Loucy (cell line): ENCODE measurements around the gene ZNF396.

Experiments
- H2AFZ ChIP-seq: fragments of 200-600 bp; sonication (generic); 2 replicates; pipeline ENCODE4 v1.6.0; 2016; ENCODE audit warnings: antibody characterized with exemption, mild to moderate bottlenecking, low read length, moderate library complexity
- H3F3A ChIP-seq: fragments of 200-600 bp; 2 replicates; pipeline ENCODE4 v1.6.0; 2016; ENCODE audit warnings: antibody characterized with exemption, low read depth, mild to moderate bottlenecking
- H3K27me3 ChIP-seq: fragments of 200-600 bp; sonication (generic); 2 replicates; pipeline ENCODE4 v1.6.1; 2014; ENCODE audit warnings: low read length, mild to moderate bottlenecking; ENCODE audit not compliant: insufficient read depth, poor library complexity, severe bottlenecking
- H3K36me3 ChIP-seq: fragments of 200-600 bp; sonication (generic); 2 replicates; pipeline ENCODE4 v1.6.1; 2016; ENCODE audit warnings: low read length; ENCODE audit not compliant: insufficient read depth
- H3K4me1 ChIP-seq: fragments of 200-600 bp; sonication (generic); 2 replicates; pipeline ENCODE4 v1.5.1; 2014; ENCODE audit warnings: low read length, mild to moderate bottlenecking; ENCODE audit not compliant: insufficient read depth, poor library complexity, severe bottlenecking
- H3K4me2 ChIP-seq: fragments of 200-600 bp; sonication (generic); 2 replicates; pipeline ENCODE4 v1.6.0; 2014; ENCODE audit warnings: antibody characterized with exemption, low read length, low read depth, mild to moderate bottlenecking; ENCODE audit not compliant: poor library complexity, severe bottlenecking
- H3K4me3 ChIP-seq: fragments of 200-600 bp; sonication (generic); 2 replicates; pipeline ENCODE4 v1.5.1; 2014; ENCODE audit warnings: low read length, mild to moderate bottlenecking, mixed read lengths; ENCODE audit not compliant: poor library complexity, severe bottlenecking
- H3K79me2 ChIP-seq: fragments of 200-600 bp; sonication (generic); 2 replicates; pipeline ENCODE4 v1.6.1; 2014; ENCODE audit warnings: low read length; ENCODE audit not compliant: insufficient read depth
- H3K9ac ChIP-seq: fragments of 200-600 bp; sonication (generic); 2 replicates; pipeline ENCODE4 v1.6.0; 2014; ENCODE audit warnings: mild to moderate bottlenecking, low read depth, low read length, moderate library complexity; ENCODE audit not compliant: poor library complexity, severe bottlenecking
- H3K9me2 ChIP-seq: fragments of 200-600 bp; sonication (generic); replicated peaks from 2 replicates; pipeline ENCODE4 v1.6.1; 2016; ENCODE audit warnings: low read depth, low read length, mixed read lengths
- H3K9me3 ChIP-seq: fragments of 200-600 bp; sonication (generic); 2 replicates; pipeline ENCODE4 v1.6.1; 2014; ENCODE audit warnings: mild to moderate bottlenecking, antibody characterized with exemption, low read length, low read depth; ENCODE audit not compliant: insufficient read depth
- H4K20me1 ChIP-seq: fragments of 200-600 bp; sonication (generic); 2 replicates; pipeline ENCODE4 v1.6.0; 2014; ENCODE audit warnings: antibody characterized with exemption, low read length, mild to moderate bottlenecking; ENCODE audit not compliant: insufficient read depth, poor library complexity, severe bottlenecking
- EZH2phosphoT487 ChIP-seq: fragments of 200-600 bp; IDR thresholded peaks from 2 replicates; pipeline ENCODE4 v1.6.1; 2018; ENCODE audit warnings: antibody characterized with exemption, mild to moderate bottlenecking, moderate library complexity, borderline replicate concordance
- TF ChIP-seq, protein P1 (sequence below): fragments of 200-600 bp; sonication (generic); conservative IDR thresholded peaks from 2 replicates; pipeline ENCODE4 v1.5.1; 2014; ENCODE audit warnings: mild to moderate bottlenecking, antibody characterized with exemption, low read length

Gene ZNF396

DNA sequence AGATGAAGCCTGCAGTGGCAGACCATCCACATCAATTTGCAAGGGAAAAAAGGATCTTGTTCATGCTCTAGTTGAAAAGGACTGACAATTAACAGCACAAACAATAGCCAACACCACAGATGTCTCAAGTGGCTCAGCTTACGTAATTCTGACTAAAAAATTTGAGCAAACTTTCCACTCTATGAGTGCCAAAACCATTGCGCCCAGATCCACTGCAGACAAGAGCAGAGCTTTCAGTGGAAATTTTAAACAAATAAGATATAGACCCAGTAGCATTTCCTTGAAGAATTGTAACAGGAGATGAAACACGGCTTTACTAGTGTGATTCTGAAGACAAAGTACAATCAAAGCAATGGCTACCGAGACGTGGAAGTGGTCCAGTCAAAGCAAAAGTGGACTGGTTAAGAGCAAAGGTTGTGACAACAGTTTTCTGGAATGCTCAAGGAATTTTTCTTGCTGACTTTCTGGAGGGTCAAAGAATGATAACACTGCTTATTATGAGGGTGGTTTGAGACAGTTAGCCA is 12.0 kb upstream of the ZNF396 start:
- TF ChIP-seq, protein P1, sequence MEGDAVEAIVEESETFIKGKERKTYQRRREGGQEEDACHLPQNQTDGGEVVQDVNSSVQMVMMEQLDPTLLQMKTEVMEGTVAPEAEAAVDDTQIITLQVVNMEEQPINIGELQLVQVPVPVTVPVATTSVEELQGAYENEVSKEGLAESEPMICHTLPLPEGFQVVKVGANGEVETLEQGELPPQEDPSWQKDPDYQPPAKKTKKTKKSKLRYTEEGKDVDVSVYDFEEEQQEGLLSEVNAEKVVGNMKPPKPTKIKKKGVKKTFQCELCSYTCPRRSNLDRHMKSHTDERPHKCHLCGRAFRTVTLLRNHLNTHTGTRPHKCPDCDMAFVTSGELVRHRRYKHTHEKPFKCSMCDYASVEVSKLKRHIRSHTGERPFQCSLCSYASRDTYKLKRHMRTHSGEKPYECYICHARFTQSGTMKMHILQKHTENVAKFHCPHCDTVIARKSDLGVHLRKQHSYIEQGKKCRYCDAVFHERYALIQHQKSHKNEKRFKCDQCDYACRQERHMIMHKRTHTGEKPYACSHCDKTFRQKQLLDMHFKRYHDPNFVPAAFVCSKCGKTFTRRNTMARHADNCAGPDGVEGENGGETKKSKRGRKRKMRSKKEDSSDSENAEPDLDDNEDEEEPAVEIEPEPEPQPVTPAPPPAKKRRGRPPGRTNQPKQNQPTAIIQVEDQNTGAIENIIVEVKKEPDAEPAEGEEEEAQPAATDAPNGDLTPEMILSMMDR: no peak
- no peak for TF ChIP-seq EZH2phosphoT487
- H3K4me1 ChIP-seq: peaks cover 3% of the 10 kb centered on the region
- H3K79me2 ChIP-seq: no peaks in the 10 kb centered on the region
- H3K36me3 ChIP-seq: no peaks in the 10 kb centered on the region
- H3K4me2 ChIP-seq: no peak overlapping the region
- H4K20me1 ChIP-seq: no peaks in the 10 kb centered on the region
- no peak overlapping the region for H2AFZ ChIP-seq
- H3K9me3 ChIP-seq: no peaks in the 10 kb centered on the region
- H3K9ac ChIP-seq: no peak overlapping the region
- no peaks in the 10 kb centered on the region for H3K9me2 ChIP-seq
- no peaks in the 10 kb centered on the region for H3F3A ChIP-seq
- H3K27me3 ChIP-seq: no peaks in the 10 kb centered on the region
- no peak overlapping the region for H3K4me3 ChIP-seq

DNA sequence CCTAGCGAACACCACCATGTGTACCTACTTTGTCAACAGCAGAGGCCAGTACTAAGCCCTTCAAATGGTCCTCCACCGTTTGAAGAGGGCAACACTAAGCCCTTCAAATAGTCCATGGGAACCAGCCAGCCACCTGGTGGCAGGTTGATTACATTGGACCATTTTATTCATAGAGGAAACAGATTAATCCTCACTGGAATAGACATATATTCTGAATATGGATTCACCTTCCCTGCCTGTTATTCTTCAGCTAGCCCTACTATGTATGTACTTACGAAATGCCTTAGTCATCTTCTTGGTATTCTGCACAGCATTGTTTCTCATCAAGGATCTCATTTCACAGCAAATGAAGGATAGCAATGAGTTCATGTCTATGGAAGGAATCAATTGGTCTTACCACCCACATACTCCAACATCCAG is 10.0 kb upstream of the ZNF396 start:
- H3K4me3 ChIP-seq: peak overlapping the region; percentile 69
- H3F3A ChIP-seq: no peaks in the 10 kb centered on the region
- peaks cover 3% of the 10 kb centered on the region for H3K4me1 ChIP-seq
- H3K27me3 ChIP-seq: no peaks in the 10 kb centered on the region
- H3K36me3 ChIP-seq: no peaks in the 10 kb centered on the region
- no peaks in the 10 kb centered on the region for H3K79me2 ChIP-seq
- no peaks in the 10 kb centered on the region for H4K20me1 ChIP-seq
- H3K9me3 ChIP-seq: no peaks in the 10 kb centered on the region
- no peak overlapping the region for H3K9ac ChIP-seq
- TF ChIP-seq, protein P1: peak; percentile 59
- TF ChIP-seq EZH2phosphoT487: no peak
- H2AFZ ChIP-seq: peak overlapping the region; percentile 98
- peak overlapping the region; percentile 82 for H3K4me2 ChIP-seq
- no peaks in the 10 kb centered on the region for H3K9me2 ChIP-seq

DNA sequence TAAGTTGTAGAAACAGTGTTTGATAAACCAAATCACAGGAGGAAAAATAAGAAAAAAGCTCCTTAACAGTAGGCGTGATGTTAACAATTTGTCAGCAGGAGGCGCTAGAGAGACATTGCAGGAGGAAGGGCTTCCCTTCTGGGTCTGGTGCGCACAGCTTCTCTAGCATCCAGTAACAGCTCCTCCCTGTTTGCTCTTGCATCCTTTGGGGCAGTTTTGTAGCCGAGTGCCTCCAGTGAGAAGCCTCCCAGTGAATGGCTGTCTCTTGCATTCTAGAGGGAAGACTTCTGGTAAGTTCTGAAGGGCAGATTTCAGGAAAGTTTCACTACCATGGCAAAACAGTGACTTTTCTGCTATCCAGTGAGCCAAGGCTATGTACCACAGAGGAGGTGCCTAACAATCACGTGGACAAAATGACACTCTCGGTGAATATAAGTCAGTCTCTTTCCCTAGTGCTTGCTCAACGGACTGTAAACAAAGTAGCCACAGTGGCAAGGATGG is 9.5 kb upstream of the ZNF396 start:
- TF ChIP-seq, protein P1: peak; percentile 81
- TF ChIP-seq EZH2phosphoT487: no peak
- peaks cover 3% of the 10 kb centered on the region for H3K4me1 ChIP-seq
- no peaks in the 10 kb centered on the region for H3K79me2 ChIP-seq
- no peaks in the 10 kb centered on the region for H3F3A ChIP-seq
- peak overlapping the region; percentile 69 for H3K4me3 ChIP-seq
- no peaks in the 10 kb centered on the region for H3K36me3 ChIP-seq
- no peaks in the 10 kb centered on the region for H4K20me1 ChIP-seq
- peak overlapping the region; percentile 82 for H3K4me2 ChIP-seq
- peak overlapping the region; percentile 98 for H2AFZ ChIP-seq
- H3K9me2 ChIP-seq: no peaks in the 10 kb centered on the region
- H3K9me3 ChIP-seq: no peaks in the 10 kb centered on the region
- H3K9ac ChIP-seq: no peak overlapping the region
- H3K27me3 ChIP-seq: no peaks in the 10 kb centered on the region
